ENCODE measurements around the gene CASK. TPM values are rescaled to one million over a fixed set of nuclear protein-coding genes. Genes with fewer than 3 reads are reported as not detected.
"Not testable (repeated sequence)": the region's sequence is repeated elsewhere in the genome, so short reads cannot be mapped to it uniquely, and the experiment has no call there.

The CASK gene
- total RNA-seq, 1 donor from 2014 or later: 18.8 TPM

DNA sequence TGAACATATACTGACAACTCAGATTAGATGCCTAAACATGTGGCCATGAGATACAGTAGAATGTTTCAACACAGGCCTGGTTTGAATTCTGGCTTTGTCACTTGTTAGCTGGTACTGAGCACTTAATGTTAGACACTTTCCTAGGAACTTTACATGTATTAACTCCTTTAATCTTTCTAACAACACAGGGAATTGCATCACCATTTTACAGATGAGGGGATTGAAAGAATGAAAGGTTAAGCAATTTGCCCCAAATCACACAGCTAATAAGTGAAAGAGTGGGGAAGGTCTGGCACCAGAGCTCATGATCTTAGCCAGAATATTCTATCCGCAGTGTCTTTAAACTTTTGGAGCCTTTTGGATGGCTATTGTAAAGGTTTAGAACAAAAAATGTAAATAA lies 380.3 kb downstream of the CASK start:
- intact Hi-C loops (cut with DNase I): no loop called here
- no peak for DNase-seq (ENCODE audit: low spot score)

DNA sequence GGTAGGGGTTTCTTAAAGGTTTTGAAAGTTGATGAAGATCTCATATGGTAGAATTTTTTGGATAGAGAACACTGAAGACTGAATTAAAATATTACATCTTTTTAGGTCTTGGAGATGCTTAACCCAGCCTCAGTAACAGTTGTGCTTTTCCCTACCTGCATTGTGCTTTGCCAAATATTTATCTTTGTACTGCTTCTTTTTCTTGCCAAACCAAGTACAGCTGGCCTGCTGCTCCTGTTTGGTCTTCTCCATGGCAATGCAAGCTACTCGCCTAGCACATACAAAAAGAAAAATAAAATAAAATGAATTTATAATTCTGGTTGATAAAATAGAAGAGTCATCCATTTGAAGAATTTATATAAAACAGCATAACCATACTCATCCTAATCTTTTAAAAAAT lies 380.8 kb downstream of the CASK start:
- DNase-seq (ENCODE audit: low spot score): no peak
- intact Hi-C loops (cut with DNase I): no loop called here

DNA sequence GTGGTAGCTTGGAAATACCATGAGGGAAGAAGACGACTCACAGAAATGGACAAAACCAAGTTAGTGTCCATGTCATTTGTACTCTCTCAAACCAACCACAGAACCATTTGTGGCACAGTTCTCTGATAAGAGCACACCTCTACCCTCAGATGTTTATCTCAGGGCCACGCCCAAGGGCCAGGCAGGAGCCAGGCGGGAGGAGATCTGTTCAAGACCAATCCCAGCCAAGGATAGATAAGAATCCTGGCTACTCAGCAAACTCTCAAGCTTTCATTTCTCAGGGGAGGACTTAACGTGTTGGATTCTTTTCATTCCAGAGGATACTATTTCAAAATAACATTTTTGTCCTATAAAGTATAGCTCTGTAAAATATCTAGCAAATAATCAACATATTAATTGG lies 381.2 kb downstream of the CASK start:
- intact Hi-C loops (cut with DNase I): no loop called here
- no peak for DNase-seq (ENCODE audit: low spot score)

DNA sequence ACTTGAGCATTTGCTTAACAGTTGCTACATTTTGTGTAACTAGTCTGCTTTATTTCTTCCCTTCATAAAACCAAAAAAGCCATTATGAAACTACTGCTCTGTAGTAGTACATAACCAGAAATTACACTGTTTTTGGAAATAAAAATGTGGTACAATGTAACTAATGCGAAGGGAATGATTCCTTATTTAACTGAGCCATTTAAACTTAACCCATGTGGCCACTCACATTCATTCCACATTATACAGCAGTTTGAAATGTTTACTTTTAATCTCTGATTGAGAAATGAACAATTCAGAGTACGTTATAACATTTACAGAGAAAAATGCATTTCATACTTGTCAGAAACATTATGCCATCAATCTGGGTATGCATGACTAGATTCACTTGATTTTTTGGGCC lies 382.0 kb downstream of the CASK start:
- DNase-seq (ENCODE audit: low spot score): no peak
- intact Hi-C loops (cut with DNase I): no loop called here

DNA sequence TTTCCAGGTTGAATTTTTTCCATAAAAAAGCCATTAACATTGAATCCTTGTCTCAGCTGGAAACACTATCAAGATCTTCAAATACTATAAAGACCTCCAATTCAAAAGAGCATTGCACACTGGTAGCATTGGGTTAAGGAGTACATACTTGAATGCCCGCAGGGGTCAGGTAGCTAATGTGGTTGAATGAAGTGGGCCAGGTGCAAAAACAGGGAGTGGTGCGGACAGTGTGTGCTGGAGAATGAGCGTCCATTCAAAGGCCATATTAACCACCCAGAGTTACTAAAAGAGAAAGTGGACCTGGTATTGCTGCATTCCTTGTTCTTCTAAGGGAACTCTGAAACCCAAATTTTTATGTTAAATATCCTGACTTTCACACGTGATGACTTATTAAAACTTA lies 384.6 kb downstream of the CASK start:
- DNase-seq (ENCODE audit: low spot score): no peak
- intact Hi-C loops (cut with DNase I): no loop called here

DNA sequence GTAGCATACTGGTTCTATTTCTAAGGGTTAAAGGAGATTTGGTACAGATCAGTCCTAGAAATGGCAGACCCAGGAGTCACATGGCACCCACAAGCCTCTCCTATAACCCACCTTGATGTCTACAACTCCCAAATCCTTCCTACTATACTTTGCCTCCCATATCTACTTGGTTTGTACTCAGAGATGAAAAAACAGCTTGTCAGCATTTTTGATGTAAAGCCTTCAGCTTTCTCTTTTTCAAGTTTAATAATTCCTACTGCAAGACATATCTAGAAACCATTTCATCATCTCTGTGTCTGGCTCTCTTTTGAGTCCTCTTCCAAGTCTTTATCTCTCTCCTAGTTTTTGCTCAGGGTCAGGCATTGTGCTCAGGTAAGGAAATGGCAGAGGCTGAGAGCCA lies 393.3 kb downstream of the CASK start:
- intact Hi-C loops (cut with DNase I): no loop called here
- DNase-seq (ENCODE audit: low spot score): no peak

DNA sequence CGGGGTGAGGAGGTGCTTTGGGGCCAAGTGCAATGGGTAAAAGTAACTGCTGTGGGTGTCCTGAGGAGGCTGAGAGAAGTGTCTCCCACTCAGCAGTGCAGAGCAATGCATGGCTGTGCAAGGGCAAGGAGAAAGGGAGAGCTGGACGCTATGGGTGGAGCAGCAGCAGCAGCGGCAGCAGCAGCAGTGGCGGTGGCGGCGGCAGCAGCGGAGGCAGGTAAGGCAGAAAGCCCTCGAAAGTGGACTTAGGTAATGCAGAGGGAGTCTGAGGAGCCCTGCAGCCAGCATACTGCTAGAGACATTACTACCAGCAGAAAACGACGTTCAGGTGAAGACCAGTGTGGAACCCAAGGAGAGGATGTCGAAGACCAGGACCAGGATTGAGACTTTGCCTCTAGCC lies 394.1 kb downstream of the CASK start:
- no peak for DNase-seq (ENCODE audit: low spot score)
- intact Hi-C loops (cut with DNase I): loop anchor here (10.0 kb wide), 1 partner anchor 84 kb away; the partner anchor contains the start of gene NYX

DNA sequence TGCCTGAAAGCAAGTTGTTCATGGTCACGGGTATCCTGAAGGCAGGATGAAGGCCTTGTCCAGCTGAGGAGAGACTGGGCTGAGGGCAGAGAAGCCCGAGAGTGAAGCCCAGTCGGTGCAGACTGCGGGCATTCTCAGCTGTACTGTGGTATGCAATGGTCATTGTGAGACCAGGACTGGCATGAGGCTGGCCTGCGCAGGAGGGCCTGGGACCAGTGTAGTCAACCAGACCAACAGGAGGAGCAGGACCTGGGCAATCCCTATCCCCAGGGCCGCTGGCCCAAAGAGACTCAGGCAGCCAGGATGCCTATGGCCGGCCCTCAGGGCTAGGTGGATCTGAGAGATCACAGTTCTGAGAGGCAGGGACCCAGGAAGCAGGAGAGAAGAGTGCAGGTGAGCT lies 394.6 kb downstream of the CASK start:
- DNase-seq (ENCODE audit: low spot score): no peak
- intact Hi-C loops (cut with DNase I): loop anchor here (10.0 kb wide), 1 partner anchor 84 kb away; the partner anchor contains the start of gene NYX

DNA sequence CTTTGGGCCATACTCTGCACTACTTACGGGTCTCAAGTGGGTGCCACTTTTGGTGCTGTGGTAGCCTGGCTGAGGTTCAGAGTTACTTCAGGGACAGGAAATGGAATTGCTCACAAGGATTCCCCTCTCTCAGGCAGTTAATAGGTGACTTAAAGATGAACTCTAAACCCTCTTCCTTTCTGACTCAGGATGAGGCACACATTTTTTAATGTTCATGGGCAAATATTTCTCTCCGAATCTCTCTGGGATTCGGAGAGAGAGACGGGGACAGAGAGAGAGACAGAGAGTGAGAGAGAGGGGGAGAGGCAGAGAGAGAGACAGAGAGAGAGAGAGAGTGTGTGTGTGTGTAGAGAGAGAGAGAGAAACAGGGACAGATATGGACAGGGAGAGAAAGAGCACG lies 396.4 kb downstream of the CASK start:
- no peak for DNase-seq (ENCODE audit: low spot score)
- intact Hi-C loops (cut with DNase I): loop anchor here (10.0 kb wide), 1 partner anchor 82 kb away; the partner anchor contains the start of gene NYX

DNA sequence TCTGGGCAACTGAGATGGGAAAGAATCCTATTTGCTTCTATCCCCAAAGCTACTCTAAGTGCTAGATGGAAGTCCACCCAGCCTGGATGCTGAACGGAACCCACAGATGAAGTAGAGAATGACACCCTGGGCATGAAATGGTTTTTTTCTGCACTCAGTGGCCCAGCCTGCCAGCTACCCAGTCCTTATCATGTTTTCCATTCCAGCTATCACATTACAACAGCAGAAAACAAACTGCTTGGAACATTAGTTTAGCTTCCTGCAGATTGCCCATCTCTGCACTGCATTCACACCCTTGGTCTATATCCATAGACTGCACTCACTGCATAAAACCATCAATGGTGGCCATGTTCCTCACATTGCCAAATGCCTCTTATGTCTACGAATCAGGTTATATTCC lies 397.1 kb downstream of the CASK start:
- intact Hi-C loops (cut with DNase I): loop anchor here (10.0 kb wide), 1 partner anchor 81 kb away; the partner anchor contains the start of gene NYX
- DNase-seq (ENCODE audit: low spot score): no peak

DNA sequence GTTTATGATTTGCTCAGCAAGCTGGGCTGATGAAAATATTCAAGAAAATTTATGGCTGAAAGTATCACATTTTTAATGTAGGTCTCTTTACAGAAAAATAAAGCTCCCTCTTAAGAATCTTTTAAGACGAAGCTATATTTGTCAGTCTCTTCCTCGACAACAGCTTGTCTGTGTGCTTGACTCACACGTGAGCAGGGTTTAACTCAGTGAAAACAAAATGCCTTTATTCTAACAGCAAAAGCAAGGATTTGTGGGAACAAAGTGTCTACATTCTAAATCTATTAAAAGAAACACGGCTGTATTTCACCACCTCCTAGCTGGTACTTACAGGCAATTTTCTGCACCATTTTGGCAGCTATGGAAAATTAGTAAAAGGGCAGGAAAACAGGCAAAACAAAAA lies 400.7 kb downstream of the CASK start:
- no peak for DNase-seq (ENCODE audit: low spot score)
- intact Hi-C loops (cut with DNase I): loop anchor here (10.0 kb wide), 1 partner anchor 78 kb away; the partner anchor contains the start of gene NYX

DNA sequence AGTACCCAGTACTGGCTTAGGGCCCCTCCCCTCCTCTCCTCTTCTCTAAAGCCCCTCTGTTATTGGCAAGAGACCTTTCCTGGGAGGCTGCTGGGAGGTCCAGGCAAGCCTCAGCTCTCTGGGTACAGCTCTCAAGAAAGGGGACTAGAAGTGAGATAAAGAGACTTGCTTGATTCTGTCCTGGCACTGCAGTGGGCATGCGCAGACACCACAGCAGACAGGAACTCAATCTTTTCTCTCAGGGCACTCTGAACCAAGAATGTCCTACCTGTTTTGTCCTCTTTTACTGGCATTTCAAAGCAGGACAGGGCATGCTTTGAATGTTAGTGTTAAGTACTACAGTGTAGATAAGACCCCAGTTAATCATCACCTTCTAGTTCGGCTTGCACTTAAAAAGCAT lies 401.3 kb downstream of the CASK start:
- intact Hi-C loops (cut with DNase I): loop anchor here (10.0 kb wide), 1 partner anchor 77 kb away; the partner anchor contains the start of gene NYX
- DNase-seq (ENCODE audit: low spot score): no peak

DNA sequence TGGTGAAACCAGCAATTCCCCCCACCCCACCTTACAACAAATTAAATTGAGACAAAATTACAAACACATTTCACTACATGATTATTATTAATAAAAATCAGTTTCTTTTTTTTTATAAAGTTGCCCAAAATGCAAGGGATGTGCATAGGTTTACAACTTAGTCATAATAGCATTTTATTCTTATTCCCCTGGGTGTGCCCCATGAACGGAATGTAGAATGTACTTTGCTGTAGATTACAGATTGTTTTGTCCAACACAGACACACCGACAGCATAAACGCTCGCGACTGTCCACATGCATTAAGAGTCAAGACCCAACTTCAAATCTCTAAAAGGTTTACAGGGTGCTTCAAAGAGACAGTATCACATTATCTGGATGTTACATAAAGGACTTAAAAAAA lies 403.9 kb downstream of the CASK start:
- no peak for DNase-seq (ENCODE audit: low spot score)
- intact Hi-C loops (cut with DNase I): no loop called here

DNA sequence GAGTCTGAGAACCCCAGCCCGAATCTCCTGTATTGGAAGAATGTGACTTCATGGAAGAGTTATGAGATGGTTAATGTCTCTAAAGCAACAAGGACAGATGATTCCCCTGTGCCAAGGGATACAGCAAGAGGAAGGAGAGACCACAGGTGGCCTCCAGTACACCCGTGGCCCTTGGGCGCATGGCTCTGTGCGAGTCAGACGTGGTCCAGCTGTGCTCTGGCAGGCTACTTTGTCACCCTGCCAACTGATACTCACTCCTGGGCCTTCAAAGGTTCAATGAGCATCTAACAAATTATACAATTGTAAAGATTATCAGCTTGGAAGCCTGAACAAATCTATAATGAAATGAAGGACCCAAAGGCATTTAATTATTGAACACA lies 404.5 kb downstream of the CASK start:
- intact Hi-C loops (cut with DNase I): no loop called here
- no peak for DNase-seq (ENCODE audit: low spot score)

DNA sequence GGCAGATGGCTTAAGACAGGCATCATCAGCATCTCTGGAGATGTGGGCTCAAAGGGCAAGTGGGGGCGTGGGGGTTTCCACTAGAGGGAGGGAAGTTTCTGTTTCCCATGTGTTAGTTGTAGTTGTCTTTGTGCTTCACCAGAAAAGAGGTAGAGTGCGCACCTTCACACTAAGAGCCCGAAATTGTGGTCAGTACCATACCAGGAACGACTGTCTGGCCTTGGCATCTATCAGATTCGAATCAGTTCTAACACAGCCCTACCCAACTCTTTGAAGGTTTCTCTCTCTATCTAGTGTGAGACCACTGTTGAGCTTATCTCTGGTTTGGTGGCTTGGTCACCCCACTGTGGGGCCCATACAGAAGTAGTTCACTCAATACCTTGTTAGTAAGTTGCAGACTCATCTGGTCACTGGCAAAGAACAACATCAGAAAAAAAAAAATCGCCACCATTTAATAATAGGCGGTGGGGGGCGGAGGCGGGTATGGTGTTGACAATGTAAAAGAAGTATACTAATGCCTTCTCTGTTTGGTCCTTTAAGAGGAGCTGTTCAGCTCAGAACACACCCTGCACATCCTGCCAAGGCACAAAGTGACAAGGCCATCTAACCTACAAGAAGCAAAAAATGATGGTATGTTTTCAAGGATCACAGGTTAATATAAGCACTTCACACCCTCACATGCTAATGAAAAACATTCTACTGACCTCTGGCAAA lies 405.1 kb downstream of the CASK start:
- no peak for DNase-seq (ENCODE audit: low spot score)
- intact Hi-C loops (cut with DNase I): no loop called here

DNA sequence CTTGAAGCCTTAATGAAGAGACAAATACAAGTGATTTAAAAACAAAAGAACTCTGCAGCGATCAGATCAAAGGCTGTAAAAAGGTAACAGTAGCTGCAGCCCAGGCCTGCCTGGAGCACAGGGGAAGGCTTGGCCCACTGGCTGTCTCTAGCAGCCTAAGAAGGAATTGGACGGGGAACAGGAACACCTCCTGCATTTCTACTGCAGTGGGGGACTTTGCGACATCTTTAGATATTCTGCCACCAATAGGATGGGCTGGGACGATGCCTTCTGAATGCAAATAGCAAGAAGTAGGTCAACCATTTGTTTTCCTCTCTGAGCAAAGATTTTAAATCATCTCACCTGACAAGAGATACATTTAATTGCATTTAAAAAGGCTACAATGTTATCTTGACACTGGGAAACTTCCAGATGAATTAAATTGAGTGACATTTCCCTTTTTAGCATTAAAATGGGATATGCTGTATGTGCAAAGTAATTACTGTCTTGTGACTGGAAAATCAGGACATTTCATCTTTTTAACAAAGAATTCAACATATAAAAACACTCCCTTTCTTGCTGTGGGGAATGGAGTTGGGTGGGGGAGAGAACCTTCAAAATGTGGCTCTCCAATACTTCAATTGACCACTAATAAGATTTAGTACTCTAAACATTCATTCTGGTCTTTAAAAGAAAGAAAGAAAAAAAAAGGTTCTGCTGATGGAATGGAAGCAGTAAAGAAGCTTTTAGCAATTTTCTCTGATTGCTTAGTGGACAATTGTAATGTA lies 406.2 kb downstream of the CASK start:
- intact Hi-C loops (cut with DNase I): no loop called here
- no peak for DNase-seq (ENCODE audit: low spot score)

DNA sequence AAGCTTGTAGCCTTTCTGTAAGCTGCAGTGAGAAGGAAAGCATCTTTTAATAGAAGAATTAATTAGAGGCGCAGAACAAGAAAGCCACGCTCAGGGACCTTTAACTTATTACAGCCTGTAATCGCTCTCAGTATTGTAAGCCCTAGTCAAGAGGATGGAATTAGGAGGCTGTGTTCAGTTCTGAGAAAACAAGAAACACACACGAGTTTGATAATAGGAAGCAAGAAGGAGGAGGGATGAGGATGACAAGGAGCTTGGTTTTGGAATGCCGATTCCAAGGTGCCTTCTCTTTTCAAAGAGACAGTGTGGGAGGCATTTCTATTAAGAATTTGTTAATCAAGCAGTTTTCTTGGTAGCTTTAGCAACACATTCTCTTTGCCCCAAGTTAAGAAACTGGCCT lies 406.9 kb downstream of the CASK start:
- no peak for DNase-seq (ENCODE audit: low spot score)
- intact Hi-C loops (cut with DNase I): no loop called here

DNA sequence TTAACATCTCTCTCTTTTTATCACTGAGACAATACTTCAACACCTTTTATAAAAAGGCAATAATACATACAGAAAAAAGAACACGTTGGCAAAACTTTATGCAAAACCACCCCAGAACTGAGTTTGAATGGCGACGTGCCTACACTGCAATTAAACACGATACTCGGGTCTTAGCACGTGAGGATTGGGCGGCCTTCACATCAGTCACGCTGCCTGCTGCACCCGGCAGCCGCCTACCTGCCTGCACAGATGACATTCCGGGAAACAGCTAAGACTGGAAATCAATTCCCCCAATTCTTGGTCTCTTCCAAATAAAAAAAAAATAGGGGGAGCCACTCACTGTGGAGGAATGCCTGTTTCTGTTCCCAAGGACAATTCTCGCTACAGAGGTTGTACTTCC lies 408.0 kb downstream of the CASK start:
- intact Hi-C loops (cut with DNase I): no loop called here
- no peak for DNase-seq (ENCODE audit: low spot score)

DNA sequence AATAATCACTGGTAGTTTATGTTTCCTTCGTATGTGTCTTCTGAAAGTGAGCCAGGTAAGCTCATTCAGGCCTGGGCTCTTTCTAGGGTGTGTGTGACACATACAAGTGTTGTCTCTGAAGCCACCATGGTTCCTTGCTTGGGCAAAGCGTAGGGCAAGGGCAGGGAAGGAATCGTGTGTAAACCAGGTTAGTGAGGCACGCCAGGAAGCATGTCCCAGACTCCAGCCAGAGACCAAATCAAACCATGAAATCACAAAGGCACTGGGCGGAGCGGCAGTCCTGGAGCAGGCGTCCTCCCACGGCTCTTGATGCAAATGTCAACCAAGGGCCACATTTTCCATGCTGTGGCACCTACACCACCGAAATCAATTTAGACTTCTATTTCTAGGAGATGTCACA lies 409.2 kb downstream of the CASK start:
- intact Hi-C loops (cut with DNase I): no loop called here

DNA sequence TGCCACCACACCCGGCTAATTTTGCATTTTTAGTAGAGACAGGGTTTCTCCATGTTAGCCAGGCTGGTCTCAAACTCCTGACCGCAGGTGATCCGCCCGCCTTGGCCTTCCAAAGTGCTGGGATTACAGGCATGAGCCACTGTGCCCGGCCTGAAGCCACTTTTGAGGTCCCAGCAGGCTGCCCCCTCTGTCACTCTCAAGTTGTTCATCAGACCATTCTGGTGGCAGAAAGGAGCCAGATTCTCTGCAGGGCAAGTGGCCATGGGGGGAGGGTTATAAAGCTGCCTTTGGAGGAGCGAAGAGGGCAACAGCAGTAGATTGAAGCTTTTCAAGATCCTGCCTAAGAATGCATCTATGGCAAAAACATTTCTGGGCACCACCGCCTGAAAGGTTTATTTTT lies 410.5 kb downstream of the CASK start:
- DNase-seq (ENCODE audit: low spot score); intact Hi-C loops (cut with DNase I): not testable (repeated sequence)

More for the DNA sequence above, 409.2 kb downstream of the CASK start:
- no peak for DNase-seq (ENCODE audit: low spot score)

DNA sequence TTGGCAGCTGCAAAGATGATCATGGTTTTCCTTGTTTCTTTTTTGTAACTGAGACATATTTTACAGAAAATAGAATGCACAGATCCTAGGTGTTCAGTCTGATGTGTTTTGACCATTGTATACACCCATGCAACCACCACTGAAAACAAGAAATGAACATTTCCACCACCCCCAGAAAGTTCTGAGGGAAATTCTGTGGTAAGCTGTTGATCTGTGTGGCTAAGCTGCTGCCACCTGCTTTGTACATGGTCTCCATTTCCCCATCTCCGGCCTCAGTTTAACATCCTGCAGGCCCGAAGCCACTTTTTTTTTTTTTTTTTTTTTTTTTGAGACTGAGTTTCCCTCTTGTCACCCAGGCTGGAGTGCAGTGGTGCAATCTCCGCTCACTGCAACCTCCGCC lies 411.0 kb downstream of the CASK start:
- intact Hi-C loops (cut with DNase I): no loop called here
- DNase-seq (ENCODE audit: low spot score): no peak
